Panc1 (cell line): ENCODE measurements around the gene QRFP. TPM values are rescaled to one million over a fixed set of nuclear protein-coding genes. Genes with fewer than 3 reads are reported as not detected.

Source experiments
- ATAC-seq: fragments of 200-7000 bp; cut with Tn5 transposase; 2 replicates; pipeline ENCODE4 v1.9.1; 2020; ENCODE audit warnings: mild to moderate bottlenecking, moderate library complexity
- BruUV-seq: library from RNA; stranded (reverse); fragments of 400-500 nt; replicated peaks from 2 replicates; lab custom pipeline; 2021; lab: Mats Ljungman, UMichigan
- CTCF ChIA-PET: fragments of 300-600 bp; sonication (Branson Sonifier 250); formaldehyde crosslinking; loops from one replicate; lab custom pipeline; 2022; ENCODE audit warnings: antibody characterized with exemption; lab: Charles Lee
- POLR2A ChIA-PET: fragments of 300-600 bp; sonication (Branson Sonifier 250); formaldehyde crosslinking; loops from one replicate; lab custom pipeline; 2022; ENCODE audit warnings: antibody characterized with exemption; lab: Charles Lee
- DNase-seq: peaks from one replicate; pipeline ENCODE4 v3.0.0-alpha.2; 2010; ENCODE audit warnings: low read depth, low spot score
- H3K27ac ChIP-seq: 2 replicates; pipeline ENCODE4 v1.5.1; 2011; ENCODE audit warnings: mild to moderate bottlenecking, low read length, inconsistent platforms
- H3K27me3 ChIP-seq: fragments of 200-500 bp; sonication (Bioruptor generic); 2 replicates; pipeline ENCODE4 v1.6.0; 2014; ENCODE audit warnings: low read length, inconsistent platforms; ENCODE audit not compliant: control insufficient read depth, insufficient read depth
- H3K36me3 ChIP-seq: fragments of 200-500 bp; sonication (Bioruptor generic); 2 replicates; pipeline ENCODE4 v1.5.1; 2014; ENCODE audit warnings: inconsistent platforms, mild to moderate bottlenecking, low read length, moderate library complexity; ENCODE audit not compliant: control insufficient read depth, insufficient read depth
- H3K4me1 ChIP-seq: 2 replicates; pipeline ENCODE4 v1.5.1; 2011; ENCODE audit warnings: inconsistent platforms, mild to moderate bottlenecking, low read length, moderate library complexity; ENCODE audit not compliant: control insufficient read depth, insufficient read depth
- H3K4me3 ChIP-seq, 2 experiments: 2 replicates each; pipeline ENCODE4 v1.5.1; 2011 to 2012; ENCODE audit warnings: low read depth in 2 of 2, low read length in 2 of 2, mild to moderate bottlenecking in 2 of 2, inconsistent platforms in 1 of 2, moderate library complexity in 1 of 2
- H3K9me3 ChIP-seq: fragments of 200-500 bp; sonication (Bioruptor generic); 2 replicates; pipeline ENCODE4 v1.5.1; 2014; ENCODE audit warnings: low read depth, mild to moderate bottlenecking, inconsistent platforms, low read length, moderate library complexity; ENCODE audit not compliant: control insufficient read depth, insufficient read depth
- POLR2AphosphoS5 ChIP-seq: IDR thresholded peaks from 2 replicates; pipeline ENCODE4 v1.6.1; 2012; ENCODE audit warnings: mild to moderate bottlenecking, low read depth, low read length, moderate library complexity
- SIN3A ChIP-seq: IDR thresholded peaks from 2 replicates; pipeline ENCODE4 v1.6.1; 2012; ENCODE audit warnings: low read depth, mild to moderate bottlenecking, low read length, moderate library complexity, borderline replicate concordance; ENCODE audit not compliant: insufficient read depth
- TCF7L2 ChIP-seq: IDR thresholded peaks from 2 replicates; pipeline ENCODE4 v1.6.1; 2011; ENCODE audit warnings: mild to moderate bottlenecking, low read depth, low read length, inconsistent platforms
- in situ Hi-C: cut with HindIII; loops from 2 replicates; pipeline ENCODE4 v1.10.0; 2016; ENCODE audit warnings: low sequenced_read_pairs, low pct_unique_long_range_greater_than_20kb
- intact Hi-C: fragments of 100-400 bp; cut with micrococcal nuclease; formaldehyde crosslinking; loops from one replicate; pipeline ENCODE4 v1.10.0; 2022; ENCODE audit not compliant: unreplicated experiment
- total RNA-seq: library from RNA; stranded (reverse); gene quantifications from one replicate; pipeline ENCODE4 v1.2.1, GENCODE V29; 2021; ENCODE audit not compliant: unreplicated experiment
- TF ChIP-seq, protein P1 (sequence below): fragments of 450-650 bp; IDR thresholded peaks from 2 replicates; pipeline ENCODE4 v1.5.1; 2017; ENCODE audit warnings: mild to moderate bottlenecking
- TF ChIP-seq, protein P2 (sequence below), 2 experiments: IDR thresholded peaks; 2 replicates each; pipeline ENCODE4 v1.6.1; 2011 to 2012; ENCODE audit warnings: low read depth in 2 of 2, control low read depth in 1 of 2, low read length in 1 of 2, mild to moderate bottlenecking in 1 of 2, moderate library complexity in 1 of 2; ENCODE audit not compliant: insufficient read depth in 1 of 2

Gene QRFP
- total RNA-seq, 1 experiment from 2014 or later, result not detected

DNA sequence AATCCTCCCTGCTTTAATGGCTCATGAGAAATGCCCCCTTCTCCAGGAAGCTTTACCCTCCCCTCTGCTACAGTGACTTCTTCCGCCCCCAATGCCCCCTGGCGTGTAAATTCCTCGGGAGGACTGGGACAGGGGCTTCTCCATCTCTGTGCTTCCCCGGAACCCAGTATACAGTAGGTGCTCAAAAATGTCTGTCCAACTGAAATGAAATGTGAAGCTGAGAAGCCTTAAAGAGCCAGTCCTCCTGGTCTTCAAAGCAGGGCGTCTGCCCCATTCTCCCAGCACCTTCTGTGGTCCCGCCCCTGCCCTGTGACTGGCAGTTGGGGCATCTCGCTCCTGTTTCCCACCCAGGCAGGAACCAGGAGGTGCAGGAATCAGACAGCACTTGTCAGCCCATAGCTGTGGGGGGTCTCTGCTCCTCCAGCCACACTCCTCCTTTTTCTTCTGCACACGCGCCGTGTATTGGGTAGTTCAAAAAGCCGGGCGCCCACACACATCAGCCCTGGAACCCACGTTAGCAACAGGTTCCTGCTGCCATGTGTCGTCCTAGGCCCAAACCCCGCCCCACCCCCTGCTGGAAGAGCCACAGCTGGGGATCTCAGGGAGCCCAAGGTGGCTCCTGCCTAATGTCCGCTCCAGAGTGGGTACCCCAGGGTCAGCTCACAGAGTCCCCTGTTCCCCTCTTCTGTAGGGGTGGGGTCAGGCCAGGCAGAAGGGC is 26.4 kb upstream of the QRFP start:
- H3K27ac ChIP-seq, result no peak overlapping the region
- no TSS peak for BruUV-seq
- DNase-seq, result no peak
- intact Hi-C loops, result no loop called here
- no peak for ATAC-seq
- H3K9me3 ChIP-seq, result no peaks in the 10 kb centered on the region
- H3K27me3 ChIP-seq, result no peaks in the 10 kb centered on the region
- CTCF ChIA-PET, result no interaction called here
- no peak overlapping the region for H3K4me3 ChIP-seq
- POLR2A ChIA-PET, result no interaction called here
- H3K4me1 ChIP-seq, result peaks cover 6% of the 10 kb centered on the region
- in situ Hi-C loops, result no loop called here
- no peaks in the 10 kb centered on the region for H3K36me3 ChIP-seq
- TF ChIP-seq POLR2AphosphoS5, result no peak
- TF ChIP-seq, protein P1, sequence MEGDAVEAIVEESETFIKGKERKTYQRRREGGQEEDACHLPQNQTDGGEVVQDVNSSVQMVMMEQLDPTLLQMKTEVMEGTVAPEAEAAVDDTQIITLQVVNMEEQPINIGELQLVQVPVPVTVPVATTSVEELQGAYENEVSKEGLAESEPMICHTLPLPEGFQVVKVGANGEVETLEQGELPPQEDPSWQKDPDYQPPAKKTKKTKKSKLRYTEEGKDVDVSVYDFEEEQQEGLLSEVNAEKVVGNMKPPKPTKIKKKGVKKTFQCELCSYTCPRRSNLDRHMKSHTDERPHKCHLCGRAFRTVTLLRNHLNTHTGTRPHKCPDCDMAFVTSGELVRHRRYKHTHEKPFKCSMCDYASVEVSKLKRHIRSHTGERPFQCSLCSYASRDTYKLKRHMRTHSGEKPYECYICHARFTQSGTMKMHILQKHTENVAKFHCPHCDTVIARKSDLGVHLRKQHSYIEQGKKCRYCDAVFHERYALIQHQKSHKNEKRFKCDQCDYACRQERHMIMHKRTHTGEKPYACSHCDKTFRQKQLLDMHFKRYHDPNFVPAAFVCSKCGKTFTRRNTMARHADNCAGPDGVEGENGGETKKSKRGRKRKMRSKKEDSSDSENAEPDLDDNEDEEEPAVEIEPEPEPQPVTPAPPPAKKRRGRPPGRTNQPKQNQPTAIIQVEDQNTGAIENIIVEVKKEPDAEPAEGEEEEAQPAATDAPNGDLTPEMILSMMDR, result no peak
- no peak for TF ChIP-seq TCF7L2
- TF ChIP-seq, protein P2, sequence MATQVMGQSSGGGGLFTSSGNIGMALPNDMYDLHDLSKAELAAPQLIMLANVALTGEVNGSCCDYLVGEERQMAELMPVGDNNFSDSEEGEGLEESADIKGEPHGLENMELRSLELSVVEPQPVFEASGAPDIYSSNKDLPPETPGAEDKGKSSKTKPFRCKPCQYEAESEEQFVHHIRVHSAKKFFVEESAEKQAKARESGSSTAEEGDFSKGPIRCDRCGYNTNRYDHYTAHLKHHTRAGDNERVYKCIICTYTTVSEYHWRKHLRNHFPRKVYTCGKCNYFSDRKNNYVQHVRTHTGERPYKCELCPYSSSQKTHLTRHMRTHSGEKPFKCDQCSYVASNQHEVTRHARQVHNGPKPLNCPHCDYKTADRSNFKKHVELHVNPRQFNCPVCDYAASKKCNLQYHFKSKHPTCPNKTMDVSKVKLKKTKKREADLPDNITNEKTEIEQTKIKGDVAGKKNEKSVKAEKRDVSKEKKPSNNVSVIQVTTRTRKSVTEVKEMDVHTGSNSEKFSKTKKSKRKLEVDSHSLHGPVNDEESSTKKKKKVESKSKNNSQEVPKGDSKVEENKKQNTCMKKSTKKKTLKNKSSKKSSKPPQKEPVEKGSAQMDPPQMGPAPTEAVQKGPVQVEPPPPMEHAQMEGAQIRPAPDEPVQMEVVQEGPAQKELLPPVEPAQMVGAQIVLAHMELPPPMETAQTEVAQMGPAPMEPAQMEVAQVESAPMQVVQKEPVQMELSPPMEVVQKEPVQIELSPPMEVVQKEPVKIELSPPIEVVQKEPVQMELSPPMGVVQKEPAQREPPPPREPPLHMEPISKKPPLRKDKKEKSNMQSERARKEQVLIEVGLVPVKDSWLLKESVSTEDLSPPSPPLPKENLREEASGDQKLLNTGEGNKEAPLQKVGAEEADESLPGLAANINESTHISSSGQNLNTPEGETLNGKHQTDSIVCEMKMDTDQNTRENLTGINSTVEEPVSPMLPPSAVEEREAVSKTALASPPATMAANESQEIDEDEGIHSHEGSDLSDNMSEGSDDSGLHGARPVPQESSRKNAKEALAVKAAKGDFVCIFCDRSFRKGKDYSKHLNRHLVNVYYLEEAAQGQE (IDR thresholded peaks at IDR 0.05; ENCODE audit: insufficient read depth in 1 of 2, low read depth in 2 of 2, low read length in 1 of 2), result no peak
- no peak for TF ChIP-seq SIN3A

DNA sequence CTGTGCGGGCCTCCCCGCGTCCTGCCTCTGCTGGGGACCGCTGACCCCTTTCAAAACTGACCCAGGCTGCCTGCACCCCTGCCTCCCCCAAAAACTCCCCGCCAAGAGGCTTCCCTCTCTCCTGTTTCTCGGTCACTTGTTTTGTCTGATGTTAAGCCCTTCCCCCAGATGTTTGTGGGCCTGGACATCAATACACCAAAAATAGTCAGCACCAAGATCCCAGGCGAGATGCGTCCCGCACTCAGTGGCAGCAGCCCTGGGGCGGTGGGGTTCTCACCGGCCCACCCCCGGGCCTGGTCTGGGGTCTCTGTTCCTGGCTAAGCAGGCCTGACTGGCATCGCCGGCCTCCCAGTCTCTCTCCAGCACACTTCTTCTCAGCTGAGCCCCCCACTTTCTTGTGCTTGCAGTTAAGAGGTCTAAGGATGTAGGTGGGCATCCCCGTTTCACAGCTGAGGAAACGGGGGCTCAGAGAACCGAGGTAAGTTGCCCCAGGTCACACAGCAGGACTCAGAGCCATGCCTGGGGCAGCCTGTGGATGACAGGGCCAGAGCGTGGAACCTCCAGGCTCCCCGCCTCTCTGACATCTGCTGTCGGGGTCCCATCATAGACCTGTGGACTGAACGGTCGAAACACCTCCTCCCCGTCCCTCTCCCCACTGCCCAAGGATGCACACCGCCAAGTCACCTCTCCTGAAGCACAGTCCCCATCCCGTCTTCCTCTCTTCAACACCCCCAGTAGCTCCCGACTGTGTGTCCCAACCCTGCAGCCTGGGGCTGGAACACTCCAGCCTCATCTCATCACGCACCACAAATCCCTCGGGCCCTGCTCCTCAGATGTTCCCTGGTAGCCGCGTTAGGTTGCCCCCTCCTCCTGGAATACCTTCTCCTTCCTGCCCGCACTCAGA is 25.6 kb upstream of the QRFP start:
- ATAC-seq (no peak), DNase-seq (no peak)
- H3K27me3 ChIP-seq, result no peaks in the 10 kb centered on the region
- no peak overlapping the region for H3K4me3 ChIP-seq
- POLR2A ChIA-PET, result no interaction called here
- CTCF ChIA-PET, result interaction anchor here (0.5 kb wide), 1 partner anchor 12 kb away, joined by 7 read pairs; no protein-coding TSS in a partner anchor
- in situ Hi-C loops (no loop called here), intact Hi-C loops (no loop called here)
- H3K4me1 ChIP-seq, result peaks cover under 1% of the 10 kb centered on the region
- H3K27ac ChIP-seq, result no peak overlapping the region
- no peaks in the 10 kb centered on the region for H3K9me3 ChIP-seq
- TF ChIP-seq, protein P2 (IDR thresholded peaks at IDR 0.05; ENCODE audit: insufficient read depth in 1 of 2, low read depth in 2 of 2, low read length in 1 of 2), result no peak
- TF ChIP-seq POLR2AphosphoS5 (no peak), TCF7L2 (no peak), SIN3A (no peak)
- TF ChIP-seq, protein P1, result no peak
- H3K36me3 ChIP-seq, result no peaks in the 10 kb centered on the region
- no TSS peak for BruUV-seq
